Neural cell (in vitro differentiated cells): ENCODE results near the gene MACO1. TPM values are rescaled to one million over a fixed set of nuclear protein-coding genes. Genes with fewer than 3 reads are reported as not detected.

Experiments used
- H2AFZ ChIP-seq: fragments of 200-600, 300-800 bp; sonication (generic), shearing (Covaris generic); 2 replicates; pipeline ENCODE4 v1.6.0; 2014; ENCODE audit warnings: low read depth, mild to moderate bottlenecking, antibody characterized with exemption, low read length, moderate library complexity
- H3F3A ChIP-seq: fragments of 200-600 bp; shearing (Covaris generic); 2 replicates; pipeline ENCODE4 v1.6.1; 2016; ENCODE audit warnings: mild to moderate bottlenecking, moderate library complexity, mixed read lengths, antibody characterized with exemption, low read length; ENCODE audit not compliant: insufficient read depth, poor library complexity, severe bottlenecking
- H3K27ac ChIP-seq: fragments of 200-600, 300-800 bp; sonication (generic), shearing (Covaris generic); 2 replicates; pipeline ENCODE4 v1.5.1; 2014; ENCODE audit warnings: mild to moderate bottlenecking, low read length, moderate library complexity
- H3K27me3 ChIP-seq: fragments of 300-800, 200-600 bp; sonication (generic), shearing (Covaris generic); 2 replicates; pipeline ENCODE4 v1.6.0; 2014; ENCODE audit warnings: mild to moderate bottlenecking, low read depth, low read length, moderate library complexity; ENCODE audit not compliant: insufficient read depth
- H3K36me3 ChIP-seq: fragments of 300-800, 200-600 bp; sonication (generic), shearing (Covaris generic); 2 replicates; pipeline ENCODE4 v1.5.1; 2014; ENCODE audit warnings: mild to moderate bottlenecking, antibody characterized with exemption, low read length, moderate library complexity; ENCODE audit not compliant: insufficient read depth
- H3K4me2 ChIP-seq: fragments of 300-800, 200-600 bp; sonication (generic), shearing (Covaris generic); 2 replicates; pipeline ENCODE4 v1.6.0; 2014; ENCODE audit warnings: mild to moderate bottlenecking, low read length
- H3K4me3 ChIP-seq: fragments of 300-800, 200-600 bp; sonication (generic), shearing (Covaris generic); 2 replicates; pipeline ENCODE4 v1.5.1; 2014; ENCODE audit warnings: mild to moderate bottlenecking, low read length, moderate library complexity
- H3K79me2 ChIP-seq: fragments of 200-600 bp; shearing (Covaris generic); replicated peaks from 2 replicates; pipeline ENCODE4 v1.6.0; 2014; ENCODE audit warnings: mild to moderate bottlenecking, low read length, moderate library complexity; ENCODE audit not compliant: insufficient read depth
- H3K9ac ChIP-seq: fragments of 300-800, 200-600 bp; sonication (generic), shearing (Covaris generic); 2 replicates; pipeline ENCODE4 v1.6.1; 2016; ENCODE audit warnings: mild to moderate bottlenecking, low read length, mixed read lengths
- H3K9me2 ChIP-seq: fragments of 200-600 bp; shearing (Covaris generic); 2 replicates; pipeline ENCODE4 v1.6.1; 2016; ENCODE audit warnings: mild to moderate bottlenecking, low read length, mixed read lengths; ENCODE audit not compliant: insufficient read depth
- H3K9me3 ChIP-seq: fragments of 200-600, 300-800 bp; sonication (generic), shearing (Covaris generic); 2 replicates; pipeline ENCODE4 v1.6.1; 2016; ENCODE audit warnings: mild to moderate bottlenecking, mixed run types, low read length, moderate library complexity, mixed read lengths
- H4K20me1 ChIP-seq: fragments of 200-600 bp; shearing (Covaris generic); 2 replicates; pipeline ENCODE4 v1.6.1; 2016; ENCODE audit warnings: mild to moderate bottlenecking, mixed run types; ENCODE audit not compliant: insufficient read depth
- CTCF ChIP-seq: fragments of 450-650 bp; IDR thresholded peaks from 2 replicates; pipeline ENCODE4 v1.5.1; 2014; ENCODE audit warnings: antibody characterized with exemption, mild to moderate bottlenecking, moderate library complexity; ENCODE audit not compliant: poor library complexity, severe bottlenecking
- EP300 ChIP-seq: fragments of 450-650 bp; conservative IDR thresholded peaks from 2 replicates; pipeline ENCODE4 v1.6.1; 2014; ENCODE audit warnings: antibody characterized with exemption, mild to moderate bottlenecking, moderate library complexity; ENCODE audit not compliant: poor library complexity, severe bottlenecking
- EZH2 ChIP-seq: fragments of 200-600, 300-800 bp; shearing (Covaris generic), sonication (generic); IDR thresholded peaks from 2 replicates; pipeline ENCODE4 v1.6.1; 2014; ENCODE audit warnings: antibody characterized with exemption, low read length, borderline replicate concordance, mild to moderate bottlenecking; ENCODE audit not compliant: insufficient read depth, poor library complexity, severe bottlenecking
- MXI1 ChIP-seq: fragments of 450-650 bp; conservative IDR thresholded peaks from 2 replicates; pipeline ENCODE4 v1.6.1; 2014; ENCODE audit warnings: antibody characterized with exemption, mild to moderate bottlenecking; ENCODE audit not compliant: poor library complexity, severe bottlenecking
- POLR2AphosphoS5 ChIP-seq: IDR thresholded peaks from 2 replicates; pipeline ENCODE4 v1.6.1; 2012
- RAD21 ChIP-seq: fragments of 450-650 bp; conservative IDR thresholded peaks from 2 replicates; pipeline ENCODE4 v1.6.1; 2014; ENCODE audit warnings: antibody characterized with exemption, mild to moderate bottlenecking, moderate library complexity
- REST ChIP-seq: IDR thresholded peaks from 2 replicates; pipeline ENCODE4 v1.6.1; 2012; ENCODE audit warnings: borderline replicate concordance
- SMC3 ChIP-seq: fragments of 450-650 bp; conservative IDR thresholded peaks from 2 replicates; pipeline ENCODE4 v1.6.1; 2014; ENCODE audit warnings: antibody characterized with exemption, mild to moderate bottlenecking, moderate library complexity; ENCODE audit not compliant: poor library complexity
- polyA plus RNA-seq: library from polyadenylated mRNA; depleted of rRNA; stranded (reverse); fragments of >200 nt; gene quantifications from 2 replicates; pipeline ENCODE4 v1.2.3, GENCODE V29; 2014

The MACO1 gene
- polyA plus RNA-seq, 1 donor from 2014 or later, result 56.6 TPM

- no peaks in the 10 kb centered on the region for H3K9me3 ChIP-seq
- TF ChIP-seq EP300 (no peak), EZH2 (no peak)
- no peaks in the 10 kb centered on the region for H3F3A ChIP-seq
- no peaks in the 10 kb centered on the region for H3K36me3 ChIP-seq
- no peak overlapping the region for H3K9ac ChIP-seq
- no peaks in the 10 kb centered on the region for H3K79me2 ChIP-seq
- no peaks in the 10 kb centered on the region for H3K9me2 ChIP-seq
- no peak overlapping the region for H3K4me3 ChIP-seq
- no peaks in the 10 kb centered on the region for H4K20me1 ChIP-seq
- no peaks in the 10 kb centered on the region for H3K27me3 ChIP-seq
- H3K4me2 ChIP-seq, result no peak overlapping the region
- no peak overlapping the region for H2AFZ ChIP-seq
- H3K27ac ChIP-seq, result no peak overlapping the region
Measured at GRCh38 chr1:25522031-25522655, 91.4 kb downstream of the MACO1 start.

- Histone ChIP-seq H3F3A (no peaks in the 10 kb centered on the region), H3K9ac (no peak overlapping the region), H3K79me2 (no peaks in the 10 kb centered on the region), H3K27me3 (no peaks in the 10 kb centered on the region), H3K9me2 (no peaks in the 10 kb centered on the region), H3K4me3 (no peak overlapping the region), H3K4me2 (no peak overlapping the region), H3K27ac (no peak overlapping the region), H3K9me3 (no peaks in the 10 kb centered on the region), H2AFZ (no peak overlapping the region), H3K36me3 (no peaks in the 10 kb centered on the region), H4K20me1 (no peaks in the 10 kb centered on the region)
- TF ChIP-seq MXI1, result no peak
- TF ChIP-seq RAD21, result no peak
- no peak for TF ChIP-seq SMC3
- TF ChIP-seq CTCF, result no peak
- TF ChIP-seq POLR2AphosphoS5, result no peak
Measured at GRCh38 chr1:25523542-25523941, 92.8 kb downstream of the MACO1 start.

DNA sequence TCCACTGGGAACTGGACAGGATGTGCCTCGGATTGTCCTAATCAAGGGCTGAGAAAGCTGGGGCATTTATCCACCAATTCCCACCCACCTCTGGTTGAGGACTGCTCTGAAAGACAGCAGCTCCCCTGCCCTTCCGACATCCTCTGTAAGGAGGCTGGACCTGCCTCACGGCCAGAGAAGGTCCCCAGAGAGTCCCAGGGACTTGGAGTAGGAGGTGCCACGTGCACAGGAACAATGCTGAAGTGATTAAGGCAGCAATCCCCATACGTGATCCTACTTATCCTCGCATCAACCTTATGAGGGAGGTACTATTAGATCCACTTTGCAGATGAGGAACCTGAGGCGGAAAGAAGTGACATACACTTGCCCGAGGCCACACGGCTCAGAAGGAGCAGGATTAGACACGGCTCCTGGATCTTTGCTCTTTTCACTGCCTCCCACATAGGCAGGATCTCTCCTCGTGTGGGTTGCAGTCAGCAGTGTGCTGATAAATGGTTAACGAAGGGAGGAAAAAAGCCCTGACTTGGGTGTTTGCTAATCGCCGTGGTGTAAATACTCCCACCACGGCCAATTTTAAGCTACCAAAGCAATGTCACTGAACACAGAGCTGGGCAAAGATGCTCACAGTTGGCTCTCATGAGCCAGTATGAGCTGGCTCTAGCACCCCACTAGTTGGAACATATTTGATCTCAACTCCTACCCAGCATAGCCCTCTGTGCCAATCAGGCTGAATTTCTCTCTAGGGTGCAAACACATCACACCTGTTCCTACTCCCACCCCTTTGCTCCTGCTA lies 94.1 kb downstream of the MACO1 start:
- no peak overlapping the region for H3K4me3 ChIP-seq
- no peaks in the 10 kb centered on the region for H3K9me2 ChIP-seq
- no peaks in the 10 kb centered on the region for H3K9me3 ChIP-seq
- H4K20me1 ChIP-seq, result no peaks in the 10 kb centered on the region
- H3K4me2 ChIP-seq, result no peak overlapping the region
- H3F3A ChIP-seq, result no peaks in the 10 kb centered on the region
- no peaks in the 10 kb centered on the region for H3K36me3 ChIP-seq
- H3K79me2 ChIP-seq, result no peaks in the 10 kb centered on the region
- no peak for TF ChIP-seq REST
- no peak for TF ChIP-seq CTCF
- no peak for TF ChIP-seq EZH2
- TF ChIP-seq POLR2AphosphoS5, result no peak
- no peak for TF ChIP-seq EP300
- TF ChIP-seq RAD21, result no peak
- no peak overlapping the region for H3K27ac ChIP-seq
- H3K9ac ChIP-seq, result no peak overlapping the region
- H3K27me3 ChIP-seq, result no peaks in the 10 kb centered on the region
- H2AFZ ChIP-seq, result no peak overlapping the region
